ENCODE results near the gene PPIP5K1.
"Not testable (repeated sequence)": the region's sequence is repeated elsewhere in the genome, so short reads cannot be mapped to it uniquely, and the experiment has no call there.

GRCh38 chr15:43574607-43575006, 15.4 kb downstream of the PPIP5K1 start:
- not testable (repeated sequence) for TF ChIP-seq CTCF, POLR2AphosphoS5, POLR2A (IDR thresholded peaks at IDR 0.05)

All from prostate gland (tissue), 2 donors.